Astrocyte of the cerebellum (primary cell): ENCODE measurements around the gene ACOXL.
A peak's percentile ranks its signal among the peaks of the same experiment; 100 is the strongest.

ENCODE experiments used
- DNase-seq: peaks from one replicate; pipeline ENCODE4 v3.0.0-alpha.2; 2011; ENCODE audit warnings: low read depth
- H3K4me3 ChIP-seq: 2 replicates; pipeline ENCODE4 v1.5.1; 2011; ENCODE audit warnings: mild to moderate bottlenecking, low read depth, low read length, moderate library complexity
- CTCF ChIP-seq: IDR thresholded peaks from 2 replicates; pipeline ENCODE4 v1.5.1; 2012; ENCODE audit warnings: low read length, low read depth, moderate library complexity, mild to moderate bottlenecking; ENCODE audit errors: missing control alignments
- in situ Hi-C: cut with HindIII; loops from 2 replicates; pipeline ENCODE4 v1.10.0; 2017; ENCODE audit warnings: low sequenced_read_pairs

The ACOXL gene

DNA sequence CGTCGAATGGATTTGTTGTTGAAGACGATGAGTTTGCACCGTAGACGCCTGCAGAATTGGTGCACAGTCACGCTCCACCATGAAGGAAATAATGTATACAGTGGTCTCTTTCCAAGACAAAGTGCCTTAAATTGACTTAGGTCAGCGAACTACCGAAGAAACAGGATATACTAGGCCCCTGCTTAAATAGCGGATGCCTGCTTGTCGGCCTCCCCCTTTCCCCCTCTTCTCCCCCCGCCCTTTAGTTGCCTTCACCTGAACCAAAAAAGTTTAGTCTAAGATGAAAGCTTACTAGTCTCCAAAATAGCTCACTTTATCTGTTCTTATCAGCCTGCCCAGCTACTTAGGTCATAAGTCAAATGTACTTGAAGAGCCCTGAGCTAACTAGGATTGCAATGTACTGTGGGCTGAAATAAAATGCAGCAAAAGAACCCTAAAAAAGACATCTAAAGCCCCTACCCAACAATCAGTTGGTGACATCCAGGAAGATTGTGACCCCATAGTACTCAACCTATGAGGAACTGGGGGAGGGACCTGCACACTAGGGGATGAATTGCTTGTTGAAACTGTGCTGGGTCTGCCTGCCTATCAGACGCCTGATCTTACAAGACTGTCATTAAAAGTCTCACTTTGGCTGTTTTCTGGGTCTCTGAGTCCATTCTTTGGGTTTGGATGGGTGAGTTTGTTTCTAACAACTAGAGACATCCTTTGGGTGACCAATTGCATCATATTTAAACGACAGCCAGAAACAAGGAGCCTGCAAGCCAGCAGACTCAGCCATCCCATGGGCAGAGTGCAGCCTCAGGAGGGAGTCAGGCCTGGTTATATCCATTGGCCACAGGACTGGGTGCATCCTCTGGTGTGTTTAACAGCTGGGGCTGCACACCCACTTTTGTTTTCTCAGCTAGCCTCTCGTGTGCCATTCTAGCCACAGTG, 14.5 kb downstream of the ACOXL start:
- DNase-seq, result no peak
- in situ Hi-C loops, result no loop called here
- no peak for TF ChIP-seq CTCF
- H3K4me3 ChIP-seq, result no peak overlapping the region

- TF ChIP-seq CTCF, result no peak
- H3K4me3 ChIP-seq, result no peak overlapping the region
- no peak for DNase-seq
- in situ Hi-C loops, result no loop called here
These were observed 15.4 kb downstream of the ACOXL start for GRCh38 chr2:110747522-110748488.

GRCh38 chr2:110748489-110748867, 16.1 kb downstream of the ACOXL start:
- peak; percentile 66 for DNase-seq
- no peak for TF ChIP-seq CTCF
- no peak overlapping the region for H3K4me3 ChIP-seq
- in situ Hi-C loops, result no loop called here

GRCh38 chr2:110751642-110752041, 19.3 kb downstream of the ACOXL start:
- no peak for TF ChIP-seq CTCF
- DNase-seq, result no peak
- H3K4me3 ChIP-seq, result no peak overlapping the region
- in situ Hi-C loops, result no loop called here

DNA sequence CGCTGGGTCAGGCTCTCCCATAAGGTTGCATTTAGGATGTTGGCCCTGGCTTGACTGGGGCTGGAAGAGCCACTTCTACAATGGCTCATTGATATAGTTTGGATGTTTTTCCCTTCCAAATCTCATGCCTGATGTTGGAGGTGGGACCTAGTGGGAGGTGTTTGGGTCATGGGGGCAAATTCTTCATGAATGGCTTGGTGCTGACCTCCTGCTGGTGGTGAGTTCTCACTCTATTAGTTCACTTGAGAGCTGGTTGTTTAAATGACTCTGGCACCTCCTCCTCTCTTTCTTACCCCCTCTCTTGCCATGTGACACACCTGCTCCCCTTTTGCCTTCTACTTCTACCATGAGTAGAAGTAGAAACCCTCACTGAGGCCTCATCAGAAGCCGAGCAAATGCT, 20.5 kb downstream of the ACOXL start:
- H3K4me3 ChIP-seq, result no peak overlapping the region
- TF ChIP-seq CTCF, result no peak
- DNase-seq, result no peak
- in situ Hi-C loops, result no loop called here

- DNase-seq, result no peak
These were observed 23.2 kb downstream of the ACOXL start for GRCh38 chr2:110755491-110756078.

More at GRCh38 chr2:110755491-110756078, 23.2 kb downstream of the ACOXL start:
- no peak overlapping the region for H3K4me3 ChIP-seq
- in situ Hi-C loops, result no loop called here
- TF ChIP-seq CTCF, result peak; percentile 22
